ENCODE results near the gene SLC9A3. TPM values are rescaled to one million over a fixed set of nuclear protein-coding genes. Genes with fewer than 3 reads are reported as not detected.

The SLC9A3 gene
- total RNA-seq, 1 experiment from 2014 or later, result 0.85 TPM

DNA sequence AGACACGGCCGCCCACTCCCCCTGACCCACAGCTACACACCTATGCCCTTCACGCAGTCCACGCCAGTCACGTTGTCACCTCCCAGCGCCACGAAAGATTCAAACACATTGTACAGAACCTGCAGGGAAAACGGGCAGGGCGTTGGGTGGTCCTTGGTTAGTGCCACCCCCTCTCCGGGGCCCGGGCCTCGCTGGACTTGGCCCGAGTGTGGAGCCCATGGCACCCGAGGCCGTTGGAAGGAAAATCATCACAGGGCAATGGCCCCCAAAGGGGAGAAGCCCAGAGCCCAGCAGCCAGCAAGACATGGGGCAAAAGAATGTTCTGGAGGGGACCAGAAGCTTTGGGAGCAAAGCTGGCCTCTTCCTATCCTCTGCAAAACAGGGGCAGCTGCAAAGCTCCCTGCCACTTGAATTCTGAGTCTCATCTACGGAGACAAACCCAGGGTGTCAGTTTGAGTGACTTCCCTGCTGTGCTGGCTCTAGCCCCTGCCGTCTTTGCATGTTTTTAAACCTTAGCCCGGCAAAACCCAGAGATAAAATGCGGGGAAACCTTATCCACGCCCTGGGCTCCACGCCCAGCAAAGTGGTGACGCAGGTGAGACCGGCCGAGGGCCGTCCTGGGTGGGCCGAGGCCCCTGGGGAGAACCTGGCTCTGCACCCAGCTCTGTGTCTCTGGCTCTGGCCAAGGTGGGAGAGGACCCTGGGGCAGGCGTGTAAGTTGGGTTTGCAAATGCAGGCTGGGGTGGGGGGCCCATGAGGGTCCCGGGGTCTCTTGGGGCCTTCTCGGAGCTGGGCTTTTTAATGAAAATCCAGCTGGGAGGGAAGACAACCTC, 38.9 kb downstream of the SLC9A3 start:
- no peaks in the 10 kb centered on the region for H4K20me1 ChIP-seq (ENCODE audit: control insufficient read depth, insufficient read depth, insufficient read length)

More for the DNA sequence above, 38.9 kb downstream of the SLC9A3 start:
- TF ChIP-seq, protein P1, sequence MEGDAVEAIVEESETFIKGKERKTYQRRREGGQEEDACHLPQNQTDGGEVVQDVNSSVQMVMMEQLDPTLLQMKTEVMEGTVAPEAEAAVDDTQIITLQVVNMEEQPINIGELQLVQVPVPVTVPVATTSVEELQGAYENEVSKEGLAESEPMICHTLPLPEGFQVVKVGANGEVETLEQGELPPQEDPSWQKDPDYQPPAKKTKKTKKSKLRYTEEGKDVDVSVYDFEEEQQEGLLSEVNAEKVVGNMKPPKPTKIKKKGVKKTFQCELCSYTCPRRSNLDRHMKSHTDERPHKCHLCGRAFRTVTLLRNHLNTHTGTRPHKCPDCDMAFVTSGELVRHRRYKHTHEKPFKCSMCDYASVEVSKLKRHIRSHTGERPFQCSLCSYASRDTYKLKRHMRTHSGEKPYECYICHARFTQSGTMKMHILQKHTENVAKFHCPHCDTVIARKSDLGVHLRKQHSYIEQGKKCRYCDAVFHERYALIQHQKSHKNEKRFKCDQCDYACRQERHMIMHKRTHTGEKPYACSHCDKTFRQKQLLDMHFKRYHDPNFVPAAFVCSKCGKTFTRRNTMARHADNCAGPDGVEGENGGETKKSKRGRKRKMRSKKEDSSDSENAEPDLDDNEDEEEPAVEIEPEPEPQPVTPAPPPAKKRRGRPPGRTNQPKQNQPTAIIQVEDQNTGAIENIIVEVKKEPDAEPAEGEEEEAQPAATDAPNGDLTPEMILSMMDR (conservative IDR thresholded peaks at IDR 0.05), result no peak
- H2BK5ac ChIP-seq (ENCODE audit: insufficient read length, low read length), result no peak overlapping the region
- DNase-seq, result no peak
- no peak overlapping the region for H3K9ac ChIP-seq (ENCODE audit: extremely low read depth, insufficient read length, low read length)
- no peak overlapping the region for H3K56ac ChIP-seq (ENCODE audit: insufficient read length, low read depth, low read length)
- no peak overlapping the region for H2AFZ ChIP-seq (ENCODE audit: low read length)
- Mint-ChIP-seq H3K4me3 (no peak overlapping the region; a peak in 1 of 5 replicates), H3K36me3 (ENCODE audit: insufficient read depth in 1 of 3, low read depth in 3 of 3) (no peaks in the 10 kb centered on the region), H3K27me3 (ENCODE audit: low read depth) (peaks cover 14% of the 10 kb centered on the region), H3K9me3 (no peaks in the 10 kb centered on the region), H3K27ac (no peak overlapping the region), H3K4me1 (no peaks in the 10 kb centered on the region; a peak in 1 of 4 replicates)
- no peak overlapping the region for H2BK12ac ChIP-seq (ENCODE audit: insufficient read length, low read depth, low read length)
- H2BK20ac ChIP-seq (ENCODE audit: low read depth, low read length, poor library complexity, severe bottlenecking), result no peak overlapping the region
- H2BK120ac ChIP-seq (ENCODE audit: low read depth, low read length, poor library complexity, severe bottlenecking), result no peak overlapping the region
- H3K79me1 ChIP-seq (ENCODE audit: insufficient read depth, low read depth, low read length, poor library complexity, severe bottlenecking), result no peaks in the 10 kb centered on the region
- H3K4me2 ChIP-seq (ENCODE audit: insufficient read depth, insufficient read length, low read length), result no peak overlapping the region
- H2AK5ac ChIP-seq (ENCODE audit: insufficient read length, low read length), result no peak overlapping the region
- no peaks in the 10 kb centered on the region for H3K79me2 ChIP-seq (ENCODE audit: insufficient read depth, low read length)
- H4K5ac ChIP-seq (ENCODE audit: insufficient read length, low read depth, low read length), result no peak overlapping the region
- H2BK15ac ChIP-seq (ENCODE audit: low read depth, low read length), result no peak overlapping the region
- H3K23me2 ChIP-seq (ENCODE audit: insufficient read length, low read depth, low read length, poor library complexity, severe bottlenecking), result no peaks in the 10 kb centered on the region
- H4K91ac ChIP-seq (ENCODE audit: insufficient read length, low read depth, low read length), result no peak overlapping the region
- H3K23ac ChIP-seq (ENCODE audit: insufficient read length, low read depth, low read length), result no peak overlapping the region
- no peak overlapping the region for H3K4ac ChIP-seq (ENCODE audit: low read depth, low read length)
- H3K4me1 ChIP-seq (ENCODE audit: insufficient read depth, low read length), result no peaks in the 10 kb centered on the region
- no CpG with 5 or more reads among the region's 29 CpGs for WGBS (ENCODE audit: extremely low coverage, insufficient read length, low lambda C conversion rate)
- H3K27me3 ChIP-seq (ENCODE audit: insufficient read depth, low read length), result no peaks in the 10 kb centered on the region
- H4K8ac ChIP-seq (replicated peaks; ENCODE audit: insufficient read length, low read depth, low read length), result no peak overlapping the region
- no peak overlapping the region for H3K27ac ChIP-seq (ENCODE audit: insufficient read length, low read depth, low read length)
- no peak overlapping the region; the same call in 1 of the 2 replicates for H3K14ac ChIP-seq (ENCODE audit: insufficient read depth, low read length)
- H3T11ph ChIP-seq (ENCODE audit: low read length), result no peak overlapping the region
- no peaks in the 10 kb centered on the region for H3K9me3 ChIP-seq (ENCODE audit: control insufficient read depth, low read depth, low read length)
- H3K18ac ChIP-seq (ENCODE audit: insufficient read length, low read depth, low read length), result no peak overlapping the region

Data from H9 (cell line).